Keratinocyte (primary cell): ENCODE data around the gene TUBB3. TPM values are rescaled to one million over a fixed set of nuclear protein-coding genes. Genes with fewer than 3 reads are reported as not detected.

Experiments
- DNase-seq: peaks from one replicate; pipeline ENCODE4 v3.0.0-alpha.2; 2011; ENCODE audit warnings: low read depth, missing footprints, low spot score
- FAIRE-seq: peaks from 2 replicates; lab custom pipeline; 2011; peaks lifted over from hg19 to GRCh38; lab: Jason Lieb, UNC
- H2AFZ ChIP-seq: 2 replicates; pipeline ENCODE4 v1.6.0; 2012; ENCODE audit warnings: low read length, control low read depth, inconsistent platforms; ENCODE audit not compliant: control insufficient read depth
- H3K27ac ChIP-seq: 2 replicates; pipeline ENCODE4 v1.5.1; 2011; ENCODE audit warnings: low read length; ENCODE audit not compliant: control insufficient read depth, insufficient read depth
- H3K27me3 ChIP-seq: 3 replicates; pipeline ENCODE4 v1.6.0; 2011; ENCODE audit warnings: low read length; ENCODE audit not compliant: control insufficient read depth, insufficient read depth; ENCODE audit errors: extremely low read depth
- H3K36me3 ChIP-seq, 2 experiments: 2 replicates in 1 of 2; 3 replicates in 1 of 2; pipeline ENCODE4 v1.5.1; 2011; ENCODE audit warnings: low read length in 2 of 2, mild to moderate bottlenecking in 1 of 2; ENCODE audit not compliant: control insufficient read depth in 2 of 2, insufficient read depth in 2 of 2; ENCODE audit errors: extremely low read depth in 1 of 2
- H3K4me1 ChIP-seq: 3 replicates; pipeline ENCODE4 v1.5.1; 2011; ENCODE audit warnings: low read length; ENCODE audit not compliant: control insufficient read depth, insufficient read depth; ENCODE audit errors: extremely low read depth
- H3K4me2 ChIP-seq: 3 replicates; pipeline ENCODE4 v1.6.0; 2011; ENCODE audit warnings: low read depth, low read length; ENCODE audit not compliant: control insufficient read depth, insufficient read depth; ENCODE audit errors: extremely low read depth
- H3K4me3 ChIP-seq, 3 experiments: fragments of 200-600 bp in 1 of 3; sonication (generic) in 1 of 3; 2 replicates in 2 of 3; 3 replicates in 1 of 3; pipeline ENCODE4 v1.5.1; 2011 to 2016; ENCODE audit warnings: low read length in 3 of 3, mild to moderate bottlenecking in 3 of 3, control low read depth in 2 of 3, inconsistent platforms in 1 of 3, low read depth in 1 of 3, mixed read lengths in 1 of 3, mixed run types in 1 of 3, moderate library complexity in 1 of 3; ENCODE audit not compliant: control insufficient read depth in 2 of 3, insufficient read depth in 2 of 3; ENCODE audit errors: extremely low read depth in 1 of 3
- H3K79me2 ChIP-seq: 2 replicates; pipeline ENCODE4 v1.6.0; 2012; ENCODE audit warnings: low read length; ENCODE audit not compliant: control insufficient read depth, insufficient read depth
- H3K9ac ChIP-seq: 3 replicates; pipeline ENCODE4 v1.6.0; 2011; ENCODE audit warnings: low read length; ENCODE audit not compliant: control insufficient read depth, insufficient read depth; ENCODE audit errors: extremely low read depth
- H3K9me1 ChIP-seq: 3 replicates; pipeline ENCODE4 v1.6.0; 2011; ENCODE audit warnings: low read length; ENCODE audit not compliant: control insufficient read depth, insufficient read depth; ENCODE audit errors: extremely low read depth
- H3K9me3 ChIP-seq: 2 replicates; pipeline ENCODE4 v1.5.1; 2012; ENCODE audit warnings: low read depth, low read length; ENCODE audit not compliant: control insufficient read depth
- H4K20me1 ChIP-seq: 3 replicates; pipeline ENCODE4 v1.6.0; 2011; ENCODE audit warnings: low read length; ENCODE audit not compliant: control insufficient read depth, insufficient read depth; ENCODE audit errors: extremely low read depth
- CTCF ChIP-seq, 3 experiments: IDR thresholded peaks in 1 of 3; conservative IDR thresholded peaks in 1 of 3; optimal IDR thresholded peaks in 1 of 3; 2 replicates in 2 of 3; 3 replicates in 1 of 3; pipeline versions ENCODE3 to v1.5.1; 2011; ENCODE audit warnings: low read length in 3 of 3, mild to moderate bottlenecking in 3 of 3, moderate library complexity in 2 of 3, control low read depth in 1 of 3, inconsistent platforms in 1 of 3; ENCODE audit not compliant: insufficient read depth in 2 of 3; ENCODE audit errors: extremely low read depth in 1 of 3
- EZH2 ChIP-seq: IDR thresholded peaks from one replicate; pipeline ENCODE4 v1.6.1; 2012; ENCODE audit warnings: inconsistent platforms, mild to moderate bottlenecking, low read length, moderate library complexity
- dilution Hi-C: fragments of 300-500 bp; cut with MboI; formaldehyde crosslinking; loops from one replicate; pipeline ENCODE4 v1.7.0; 2020; ENCODE audit warnings: low sequenced_read_pairs; ENCODE audit not compliant: extremely low pct_ligation_motif_present
- polyA plus RNA-seq, 5 experiments: library from polyadenylated mRNA; depleted of rRNA in 3 of 5; stranded (reverse) in 3 of 5; stranded (forward) in 1 of 5; unstranded in 1 of 5; fragments of >200 nt; gene quantifications; 1 replicate in 1 of 5; 2 replicates in 3 of 5; 3 replicates in 1 of 5; pipeline versions ENCODE4 v1.2.1 to v1.2.3, GENCODE V29; 2011 to 2012; ENCODE audit warnings: missing spikeins in 2 of 5, low read depth in 1 of 5, low replicate concordance in 1 of 5

Gene TUBB3
- polyA plus RNA-seq, 1 donor (not counting 4 experiments of a cell fraction or from before 2014, with no cell fraction given): 34.0 TPM

- Histone ChIP-seq H3K79me2 (no peaks in the 10 kb centered on the region), H3K36me3 (peaks cover 37 to 51% of the 10 kb centered on the region in 2 experiments), H3K4me2 (no peak overlapping the region), H3K4me1 (no peaks in the 10 kb centered on the region), H3K9ac (no peak overlapping the region), H3K9me1 (no peaks in the 10 kb centered on the region), H3K4me3 (no peak overlapping the region), H4K20me1 (peaks cover 4% of the 10 kb centered on the region), H3K9me3 (no peaks in the 10 kb centered on the region), H3K27ac (no peak overlapping the region), H3K27me3 (no peaks in the 10 kb centered on the region), H2AFZ (no peak overlapping the region)
- no peak for TF ChIP-seq CTCF (optimal IDR thresholded peaks at IDR 0.05 in 1 of 3, IDR thresholded peaks at IDR 0.05 in 1 of 3, conservative IDR thresholded peaks at IDR 0.05 in 1 of 3; ENCODE audit: extremely low read depth in 1 of 3, insufficient read depth in 2 of 3, low read length in 3 of 3)
- FAIRE-seq (no peak), DNase-seq (no peak)
- dilution Hi-C loops: no loop called here
Measured at GRCh38 chr16:89892635-89893034, 30.5 kb upstream of the TUBB3 start.

GRCh38 chr16:89893642-89894548 is 29.2 kb upstream of the TUBB3 start:
- Histone ChIP-seq H3K27me3 (no peaks in the 10 kb centered on the region), H2AFZ (no peak overlapping the region), H4K20me1 (peaks cover 4% of the 10 kb centered on the region), H3K9me3 (no peaks in the 10 kb centered on the region), H3K9ac (no peak overlapping the region), H3K9me1 (no peaks in the 10 kb centered on the region), H3K4me1 (no peaks in the 10 kb centered on the region), H3K27ac (no peak overlapping the region), H3K36me3 (peaks cover 36 to 52% of the 10 kb centered on the region in 2 experiments), H3K4me3 (no peak overlapping the region), H3K4me2 (no peak overlapping the region), H3K79me2 (no peaks in the 10 kb centered on the region)
- no peak for FAIRE-seq
- dilution Hi-C loops: no loop called here
- TF ChIP-seq CTCF (optimal IDR thresholded peaks at IDR 0.05 in 1 of 3, IDR thresholded peaks at IDR 0.05 in 1 of 3, conservative IDR thresholded peaks at IDR 0.05 in 1 of 3; ENCODE audit: extremely low read depth in 1 of 3, insufficient read depth in 2 of 3, low read length in 3 of 3) (no peak), EZH2 (no peak)
- no peak for DNase-seq
